Measurements from ENCODE around the gene PSMC4.

PSMC4 gene

DNA sequence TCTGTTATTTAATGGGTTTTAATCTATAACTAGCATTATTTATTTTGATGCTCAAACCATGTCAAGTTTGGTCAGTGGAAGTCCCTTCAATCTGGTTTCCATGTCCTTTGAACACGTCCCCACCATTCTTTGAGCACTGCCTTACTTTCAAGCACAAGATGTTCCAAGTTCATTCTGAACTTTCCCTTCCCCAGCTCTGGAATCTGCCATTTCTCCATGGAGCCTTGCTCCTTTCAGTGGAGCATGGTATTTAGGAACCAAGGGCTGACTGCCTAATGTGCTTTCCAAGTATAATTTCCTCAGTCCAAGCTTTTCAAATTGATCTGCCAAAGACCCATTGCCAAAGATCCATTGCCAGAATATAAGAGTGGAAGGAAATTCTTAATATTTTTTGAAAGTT, 24.8 kb downstream of the PSMC4 start:
- no peak for DNase-seq

DNA sequence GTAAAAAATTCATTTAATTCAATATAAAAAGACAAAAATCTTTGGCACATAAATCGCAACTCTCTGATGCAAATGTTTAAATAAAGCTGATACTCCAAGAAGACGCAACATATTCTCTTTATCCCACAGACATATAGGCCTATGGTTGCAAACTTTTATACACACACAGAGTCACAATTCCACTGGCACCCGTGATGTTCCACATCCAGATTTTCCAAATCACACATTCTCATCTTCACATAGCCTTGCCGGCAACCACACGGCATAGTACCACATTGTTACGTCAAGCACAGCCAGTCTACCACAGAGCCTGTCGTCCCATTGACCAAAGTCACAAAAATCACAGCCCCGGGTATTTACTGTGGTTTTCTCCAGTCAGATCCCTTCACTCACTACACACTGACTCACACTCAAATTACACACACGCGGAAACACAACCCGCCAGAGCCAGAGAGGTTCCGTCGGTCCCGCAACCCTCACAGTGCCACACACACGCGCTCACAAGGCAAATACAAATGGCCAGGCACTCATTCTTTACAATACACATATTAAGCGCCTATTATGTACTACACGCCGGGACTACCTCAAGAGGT, 25.3 kb downstream of the PSMC4 start:
- DNase-seq, result no peak

DNA sequence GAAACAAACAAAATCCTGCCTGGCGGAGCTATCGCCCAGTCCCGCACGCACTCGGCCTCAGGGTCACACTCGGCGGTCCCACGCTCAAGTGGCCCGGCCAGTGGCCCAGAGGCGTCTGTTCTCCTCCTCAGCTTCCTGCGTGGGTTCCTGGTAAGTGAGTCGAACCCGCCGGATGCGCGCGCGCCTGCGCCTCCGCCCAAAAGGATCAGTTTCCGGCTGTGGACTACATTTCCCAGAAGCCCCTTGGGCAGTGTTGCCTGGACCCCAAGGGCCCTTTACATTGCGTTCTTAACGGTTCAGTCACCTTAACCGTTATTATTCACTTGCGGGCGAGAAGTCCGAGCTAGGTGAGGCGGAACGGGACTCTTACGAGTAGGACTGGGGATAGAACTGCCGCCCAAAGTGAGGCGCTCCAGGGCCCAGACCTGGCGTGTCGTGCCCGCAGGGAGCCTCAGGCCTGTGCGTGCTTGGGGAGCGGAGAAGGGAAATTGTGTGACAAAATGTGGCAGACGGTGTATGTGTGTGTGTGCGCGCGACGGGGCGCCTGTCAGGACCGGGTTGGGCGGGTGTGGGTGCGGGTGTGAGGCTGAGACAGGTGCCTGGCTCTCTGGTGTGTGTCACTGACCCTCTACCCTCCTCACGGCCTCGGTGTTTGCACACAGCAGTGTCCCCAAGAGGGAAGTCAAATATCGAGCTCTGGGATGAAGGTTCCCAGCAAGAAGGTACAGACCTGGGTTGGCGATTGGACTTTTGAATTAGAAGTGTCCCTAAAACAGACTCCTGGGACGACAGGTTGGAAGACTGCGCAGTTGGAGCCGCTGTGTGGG, 26.1 kb downstream of the PSMC4 start, which contains the start of gene ZNF546:
Gene ZNF546 (plus strand): TSS at position 250 of the 827 bp plus-strand sequence. CDS start 1,267 bp downstream, outside the sequence.
- peak; percentile 86 for DNase-seq

DNA sequence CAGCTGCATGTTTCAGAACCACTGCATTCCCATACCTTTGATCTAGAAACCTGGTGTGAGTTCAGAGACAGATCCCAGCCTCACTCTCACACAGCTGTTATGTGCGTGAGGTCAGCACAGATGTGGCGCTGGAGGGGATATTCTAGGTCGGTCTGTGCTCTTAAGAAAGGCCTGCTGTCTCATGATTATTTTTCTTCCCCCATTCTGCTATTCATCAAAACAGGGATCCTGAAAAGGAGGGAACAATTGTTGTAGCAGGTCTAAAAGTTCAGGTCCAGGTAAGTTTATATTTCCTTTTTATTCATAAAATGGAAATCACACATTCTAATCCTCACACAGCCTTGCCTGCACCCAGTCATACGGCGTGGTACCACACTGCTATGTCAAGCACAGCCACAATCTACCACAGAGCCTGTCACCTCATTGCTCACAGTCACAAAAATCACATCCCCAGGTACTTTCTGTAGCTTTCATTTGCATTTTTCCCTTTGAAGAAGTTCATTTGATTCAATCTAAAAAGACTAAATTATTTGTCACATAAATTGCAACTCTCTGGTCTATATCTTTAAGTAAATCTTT, 26.8 kb downstream of the PSMC4 start:
- no peak for DNase-seq

DNA sequence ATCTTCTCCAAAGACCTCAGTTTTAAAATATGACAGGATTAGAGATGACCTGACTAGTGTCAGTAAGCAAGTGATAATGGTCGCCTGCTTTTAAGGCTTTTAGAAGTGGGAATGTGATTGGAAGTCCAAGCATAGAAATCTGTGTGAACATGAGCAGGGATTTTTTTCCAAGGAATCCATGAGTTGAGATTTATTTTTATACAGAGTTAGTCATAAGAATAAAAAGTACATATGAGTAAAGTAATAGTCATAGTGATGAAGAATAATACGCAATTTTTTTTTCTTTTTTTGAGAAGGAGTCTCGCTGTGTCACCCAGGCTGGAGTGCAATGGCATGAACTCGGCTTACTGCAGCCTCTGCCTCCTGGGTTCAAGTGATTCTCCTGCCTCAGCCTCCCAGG, 27.5 kb downstream of the PSMC4 start:
- DNase-seq, result no peak

DNA sequence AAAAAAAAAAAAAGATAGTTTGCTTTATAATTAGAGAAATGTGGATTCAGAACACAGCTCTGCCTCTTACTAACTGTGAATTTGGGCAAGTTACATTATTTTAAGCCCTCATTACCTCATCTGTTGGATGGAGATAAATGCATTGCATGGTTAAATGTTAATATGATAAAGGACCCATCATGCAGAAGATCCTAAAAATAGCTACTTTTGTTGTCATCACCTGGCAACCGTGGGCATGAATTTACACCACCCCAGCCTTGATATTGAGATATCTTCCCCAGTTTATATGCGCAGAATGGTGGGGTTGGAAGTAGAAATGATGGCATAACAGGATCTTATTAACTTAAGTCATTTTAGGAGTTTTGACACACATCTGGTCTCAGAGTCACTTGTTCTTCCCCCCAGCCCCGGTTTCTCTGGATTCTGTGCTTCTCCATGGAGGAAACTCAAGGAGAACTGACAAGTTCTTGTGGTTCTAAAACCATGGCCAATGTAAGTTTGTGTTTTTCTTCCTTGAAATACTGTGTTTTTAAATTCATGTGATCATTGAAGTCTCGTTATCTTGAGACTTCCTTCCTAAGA, 34.8 kb downstream of the PSMC4 start:
- DNase-seq, result no peak

DNA sequence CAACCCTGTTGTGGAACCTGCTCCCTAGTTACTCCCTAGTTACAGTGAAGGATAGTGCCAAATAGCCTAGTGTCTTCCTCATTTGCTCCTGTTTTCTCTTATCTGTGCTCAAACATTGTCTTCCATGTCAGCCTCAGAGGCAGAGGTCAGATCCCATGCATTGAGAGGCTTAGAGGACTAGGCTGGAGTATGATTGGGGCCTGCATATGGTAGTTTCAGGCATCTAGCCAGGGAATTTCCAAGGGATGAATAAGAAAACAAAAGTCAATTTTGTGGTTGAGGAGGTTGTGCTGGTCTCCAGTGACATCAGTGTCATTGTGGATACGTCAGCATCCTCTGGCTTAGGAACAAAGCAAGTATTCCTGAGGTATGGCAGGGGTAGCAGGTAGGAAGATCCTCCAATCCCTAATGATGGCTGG, 35.3 kb downstream of the PSMC4 start:
- no peak for DNase-seq

DNA sequence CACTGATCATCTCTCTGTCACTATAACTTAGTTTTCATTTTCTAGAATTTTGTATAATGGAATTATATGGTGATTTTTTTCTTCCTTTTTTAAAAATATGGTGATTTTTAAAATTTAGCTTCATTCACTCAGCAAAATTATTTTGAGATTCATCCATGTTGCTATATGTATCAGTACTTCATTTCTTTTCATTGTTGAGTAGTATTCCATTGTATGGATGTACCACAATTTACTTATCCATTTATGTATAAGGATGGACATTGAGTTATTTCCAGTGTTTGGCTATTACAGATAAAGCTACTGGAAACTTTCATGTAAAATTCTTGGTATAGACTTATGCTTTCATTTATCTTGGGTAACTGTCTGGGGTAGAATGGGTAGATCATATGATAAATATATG, 38.7 kb downstream of the PSMC4 start:
- no peak for DNase-seq

DNA sequence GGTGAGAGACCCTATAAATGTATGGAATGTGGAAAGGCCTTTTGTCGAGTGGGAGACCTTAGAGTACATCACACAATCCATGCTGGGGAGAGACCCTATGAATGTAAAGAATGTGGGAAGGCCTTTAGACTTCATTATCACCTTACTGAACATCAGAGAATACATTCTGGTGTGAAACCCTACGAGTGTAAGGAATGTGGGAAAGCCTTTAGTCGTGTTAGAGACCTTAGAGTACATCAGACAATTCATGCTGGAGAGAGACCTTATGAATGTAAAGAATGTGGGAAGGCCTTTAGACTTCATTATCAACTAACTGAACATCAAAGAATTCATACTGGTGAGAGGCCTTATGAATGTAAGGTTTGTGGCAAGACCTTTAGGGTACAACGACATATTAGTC, 43.0 kb downstream of the PSMC4 start:
- DNase-seq, result no peak

DNA sequence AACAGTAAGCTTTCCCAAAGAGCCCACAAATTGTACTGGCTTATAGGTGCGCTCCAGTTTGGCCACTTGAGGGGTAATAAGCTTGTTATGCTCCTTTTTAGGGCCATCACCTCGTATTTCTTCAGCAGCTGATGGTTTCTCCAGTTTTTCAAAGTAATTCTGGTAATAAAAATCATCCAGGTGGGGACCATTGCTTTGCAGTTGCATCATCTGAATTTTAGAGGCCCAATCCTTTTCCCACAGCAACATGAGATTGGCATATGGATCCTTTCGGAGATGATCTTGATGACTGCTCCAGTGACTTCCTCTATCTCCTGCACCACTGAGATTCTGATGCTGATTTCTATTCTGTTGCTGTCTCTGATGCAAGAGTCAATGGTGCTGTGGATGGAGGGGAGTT, 53.0 kb downstream of the PSMC4 start:
- no peak for DNase-seq

DNA sequence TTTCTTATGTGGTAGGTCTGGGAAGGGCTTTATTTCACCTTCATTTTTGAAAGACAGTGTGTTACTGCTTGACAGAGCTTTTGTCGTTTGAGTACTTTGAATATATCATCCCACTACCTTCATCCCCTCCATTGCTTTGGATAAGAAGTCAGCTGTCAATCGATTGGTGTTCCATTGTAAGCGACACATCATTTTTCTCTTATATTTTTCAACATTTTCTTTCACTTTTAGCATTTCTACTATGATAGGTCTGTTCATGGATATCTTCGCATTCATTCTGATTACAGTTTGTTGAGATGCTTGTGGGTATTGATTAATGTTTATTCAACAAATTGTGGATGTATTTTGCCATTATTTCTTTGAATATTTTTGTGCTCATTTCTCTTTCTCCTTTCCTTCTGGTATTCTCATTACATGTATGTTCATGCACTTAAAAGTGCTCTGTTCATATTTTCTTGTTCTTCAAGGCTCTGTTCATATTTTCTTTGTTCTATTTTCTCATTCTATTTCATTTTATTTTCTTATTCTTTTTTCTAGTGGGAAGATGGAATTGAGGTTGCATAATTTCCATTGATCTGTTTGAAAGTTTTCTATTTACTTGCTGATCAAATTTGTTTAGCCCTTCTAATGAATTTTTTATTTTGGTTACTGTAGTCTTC, 55.1 kb downstream of the PSMC4 start:
- no peak for DNase-seq

DNA sequence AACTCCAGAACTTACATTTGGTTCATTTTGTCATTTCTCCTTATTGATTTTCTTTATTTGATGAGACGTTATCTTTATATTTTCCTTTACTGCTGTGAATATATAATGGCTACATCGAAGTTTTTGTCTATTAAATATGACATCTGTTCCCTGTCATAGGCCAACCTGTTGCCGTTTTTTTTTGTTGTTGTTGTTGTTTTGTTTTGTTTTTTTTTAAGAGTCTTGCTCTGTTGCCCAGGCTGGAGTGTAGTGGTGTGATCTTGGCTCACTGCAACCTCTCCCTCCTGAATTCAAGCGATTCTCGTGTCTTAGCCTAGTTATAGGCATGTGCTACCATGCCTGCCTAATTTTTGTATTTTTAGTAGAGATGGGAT, 55.6 kb downstream of the PSMC4 start:
- no peak for DNase-seq

Data from activated CD4-positive, CD25-positive, alpha-beta regulatory T cell treated with anti-CD3 and anti-CD28 coated beads, Interleukin-2, amount 50 U/mL, for 72 hours (primary cell).